ENCODE data around the gene TMEM164. TPM values are rescaled to one million over a fixed set of nuclear protein-coding genes. Genes with fewer than 3 reads are reported as not detected.

Gene TMEM164
- total RNA-seq, 2 donors from 2014 or later, result 30.3 to 36.6 TPM

GRCh38 chrX:110159235-110159634, 156.3 kb downstream of the TMEM164 start:
- Histone ChIP-seq H3K27ac (no peak overlapping the region), H3K4me1 (no peaks in the 10 kb centered on the region), H3K4me3 (no peak overlapping the region), H3K9me3 (no peaks in the 10 kb centered on the region), H3K27me3 (no peaks in the 10 kb centered on the region), H3K36me3 (no peaks in the 10 kb centered on the region)
- TF ChIP-seq, protein P1, sequence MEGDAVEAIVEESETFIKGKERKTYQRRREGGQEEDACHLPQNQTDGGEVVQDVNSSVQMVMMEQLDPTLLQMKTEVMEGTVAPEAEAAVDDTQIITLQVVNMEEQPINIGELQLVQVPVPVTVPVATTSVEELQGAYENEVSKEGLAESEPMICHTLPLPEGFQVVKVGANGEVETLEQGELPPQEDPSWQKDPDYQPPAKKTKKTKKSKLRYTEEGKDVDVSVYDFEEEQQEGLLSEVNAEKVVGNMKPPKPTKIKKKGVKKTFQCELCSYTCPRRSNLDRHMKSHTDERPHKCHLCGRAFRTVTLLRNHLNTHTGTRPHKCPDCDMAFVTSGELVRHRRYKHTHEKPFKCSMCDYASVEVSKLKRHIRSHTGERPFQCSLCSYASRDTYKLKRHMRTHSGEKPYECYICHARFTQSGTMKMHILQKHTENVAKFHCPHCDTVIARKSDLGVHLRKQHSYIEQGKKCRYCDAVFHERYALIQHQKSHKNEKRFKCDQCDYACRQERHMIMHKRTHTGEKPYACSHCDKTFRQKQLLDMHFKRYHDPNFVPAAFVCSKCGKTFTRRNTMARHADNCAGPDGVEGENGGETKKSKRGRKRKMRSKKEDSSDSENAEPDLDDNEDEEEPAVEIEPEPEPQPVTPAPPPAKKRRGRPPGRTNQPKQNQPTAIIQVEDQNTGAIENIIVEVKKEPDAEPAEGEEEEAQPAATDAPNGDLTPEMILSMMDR (IDR thresholded peaks at IDR 0.05), result no peak
- DNase-seq (ENCODE audit: low spot score), result no peak

DNA sequence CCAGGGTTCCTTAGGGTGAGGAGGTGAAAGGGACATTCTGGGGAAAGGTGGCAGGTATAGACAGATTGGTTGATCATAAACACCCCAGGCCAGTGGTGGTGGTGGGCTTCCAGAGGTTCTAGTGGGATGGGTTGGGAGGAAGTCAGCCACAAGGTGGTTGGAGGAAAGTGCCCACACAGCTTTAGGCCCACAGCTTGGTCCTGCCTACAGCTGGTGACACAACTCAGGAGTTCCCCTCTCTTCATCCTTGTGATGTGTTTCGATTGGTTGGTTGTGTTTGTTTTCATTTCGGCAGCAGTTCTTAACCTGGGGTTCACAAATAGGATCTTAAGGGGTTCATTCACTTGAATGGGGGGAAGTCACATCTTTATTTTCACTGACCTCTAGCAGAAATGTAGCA, 157.0 kb downstream of the TMEM164 start:
- Histone ChIP-seq H3K4me1 (no peaks in the 10 kb centered on the region), H3K27ac (no peak overlapping the region), H3K27me3 (no peaks in the 10 kb centered on the region), H3K4me3 (no peak overlapping the region), H3K9me3 (no peaks in the 10 kb centered on the region), H3K36me3 (no peaks in the 10 kb centered on the region)
- TF ChIP-seq, protein P1 (IDR thresholded peaks at IDR 0.05), result no peak
- no peak for DNase-seq (ENCODE audit: low spot score)

- no peak overlapping the region for H3K27ac ChIP-seq
Observed at GRCh38 chrX:110161361-110161686, 158.4 kb downstream of the TMEM164 start.

GRCh38 chrX:110162131-110162530, 159.2 kb downstream of the TMEM164 start:
- H3K27me3 ChIP-seq, result no peaks in the 10 kb centered on the region
- no peak for DNase-seq (ENCODE audit: low spot score)
- no peaks in the 10 kb centered on the region for H3K9me3 ChIP-seq
- H3K36me3 ChIP-seq, result no peaks in the 10 kb centered on the region
- TF ChIP-seq, protein P1 (IDR thresholded peaks at IDR 0.05), result no peak
- H3K4me1 ChIP-seq, result no peaks in the 10 kb centered on the region
- no peak overlapping the region for H3K27ac ChIP-seq
- no peak overlapping the region for H3K4me3 ChIP-seq

More at GRCh38 chrX:110161361-110161686, 158.4 kb downstream of the TMEM164 start:
- no peaks in the 10 kb centered on the region for H3K9me3 ChIP-seq
- no peaks in the 10 kb centered on the region for H3K4me1 ChIP-seq
- no peak overlapping the region for H3K4me3 ChIP-seq
- no peaks in the 10 kb centered on the region for H3K36me3 ChIP-seq
- DNase-seq (ENCODE audit: low spot score), result no peak
- TF ChIP-seq, protein P1 (IDR thresholded peaks at IDR 0.05), result no peak
- no peaks in the 10 kb centered on the region for H3K27me3 ChIP-seq

DNA sequence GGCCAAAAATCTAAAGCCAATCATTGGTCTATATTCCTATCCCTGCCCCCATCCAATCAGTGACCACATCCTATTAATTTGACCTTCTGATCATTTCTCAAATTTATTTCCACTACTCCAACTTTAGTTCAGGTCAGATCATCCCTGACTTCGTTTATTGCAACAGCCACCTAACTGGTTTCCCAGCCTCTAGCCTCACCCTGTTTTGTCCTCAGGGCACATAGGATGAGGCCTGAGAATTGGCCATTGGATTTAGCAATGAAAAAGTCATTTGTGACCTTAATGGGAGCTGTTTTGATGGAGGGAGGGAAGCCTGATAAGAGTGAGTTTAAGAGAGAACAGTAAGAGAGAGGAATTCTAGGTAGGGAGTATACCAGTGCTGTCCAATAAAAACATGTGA, 160.0 kb downstream of the TMEM164 start:
- Histone ChIP-seq H3K27me3 (no peaks in the 10 kb centered on the region), H3K36me3 (no peaks in the 10 kb centered on the region), H3K27ac (no peak overlapping the region), H3K4me3 (no peak overlapping the region), H3K4me1 (no peaks in the 10 kb centered on the region), H3K9me3 (no peaks in the 10 kb centered on the region)
- TF ChIP-seq, protein P1 (IDR thresholded peaks at IDR 0.05), result no peak
- DNase-seq (ENCODE audit: low spot score), result no peak

- TF ChIP-seq, protein P1 (IDR thresholded peaks at IDR 0.05), result no peak
- no peaks in the 10 kb centered on the region for H3K27me3 ChIP-seq
- no peaks in the 10 kb centered on the region for H3K9me3 ChIP-seq
- H3K27ac ChIP-seq, result no peak overlapping the region
- DNase-seq (ENCODE audit: low spot score), result no peak
- H3K4me1 ChIP-seq, result no peaks in the 10 kb centered on the region
- no peak overlapping the region for H3K4me3 ChIP-seq
- no peaks in the 10 kb centered on the region for H3K36me3 ChIP-seq
Observed at GRCh38 chrX:110163488-110163887, 160.6 kb downstream of the TMEM164 start.

All from right atrium auricular region (tissue), 2 donors.